Neutrophil (primary cell): ENCODE measurements around the gene ARGFX.

ENCODE experiments used
- H3K27ac ChIP-seq: fragments of 200-600 bp; sonication (generic); 2 replicates; pipeline ENCODE4 v1.5.1; 2016; ENCODE audit warnings: mild to moderate bottlenecking, moderate library complexity
- H3K27me3 ChIP-seq: fragments of 200-600 bp; sonication (generic); 2 replicates; pipeline ENCODE4 v1.6.0; 2016; ENCODE audit warnings: mild to moderate bottlenecking
- H3K36me3 ChIP-seq: fragments of 200-600 bp; sonication (generic); 2 replicates; pipeline ENCODE4 v1.5.1; 2017
- H3K4me1 ChIP-seq, 2 experiments: fragments of 200-600 bp in 1 of 2; sonication (generic) in 1 of 2; 1 replicate in 1 of 2; 2 replicates in 1 of 2; pipeline versions ENCODE4 v1.5.1 to v1.6.1; 2013 to 2016; ENCODE audit warnings: low read depth in 1 of 2, low read length in 1 of 2, mild to moderate bottlenecking in 1 of 2, moderate library complexity in 1 of 2; ENCODE audit not compliant: control insufficient read depth in 1 of 2, insufficient read depth in 1 of 2
- H3K4me3 ChIP-seq, 2 experiments: fragments of 200-600 bp in 1 of 2; sonication (generic) in 1 of 2; 1 replicate in 1 of 2; 2 replicates in 1 of 2; pipeline ENCODE4 v1.5.1; 2013 to 2016; ENCODE audit warnings: low read depth in 1 of 2, low read length in 1 of 2, mild to moderate bottlenecking in 1 of 2, moderate library complexity in 1 of 2
- H3K9me3 ChIP-seq: fragments of 200-600 bp; sonication (generic); 2 replicates; pipeline ENCODE4 v1.5.1; 2016
- TF ChIP-seq, protein P1 (sequence below): fragments of 200-600 bp; sonication (generic); IDR thresholded peaks from 2 replicates; pipeline ENCODE4 v1.5.1; 2016; ENCODE audit warnings: antibody characterized with exemption

Gene ARGFX

GRCh38 chr3:121567649-121568048 lies at the start of gene ARGFX:
Gene ARGFX (plus strand): TSS chr3:121567949. CDS start chr3:121570714, 2,765 bp downstream.
- Histone ChIP-seq H3K27me3 (no peaks in the 10 kb centered on the region), H3K36me3 (no peaks in the 10 kb centered on the region), H3K4me1 (no peaks in the 10 kb centered on the region), H3K4me3 (no peak within 1 kb of the TSS), H3K27ac (no peak within 1 kb of the TSS), H3K9me3 (no peaks in the 10 kb centered on the region)
- TF ChIP-seq, protein P1, sequence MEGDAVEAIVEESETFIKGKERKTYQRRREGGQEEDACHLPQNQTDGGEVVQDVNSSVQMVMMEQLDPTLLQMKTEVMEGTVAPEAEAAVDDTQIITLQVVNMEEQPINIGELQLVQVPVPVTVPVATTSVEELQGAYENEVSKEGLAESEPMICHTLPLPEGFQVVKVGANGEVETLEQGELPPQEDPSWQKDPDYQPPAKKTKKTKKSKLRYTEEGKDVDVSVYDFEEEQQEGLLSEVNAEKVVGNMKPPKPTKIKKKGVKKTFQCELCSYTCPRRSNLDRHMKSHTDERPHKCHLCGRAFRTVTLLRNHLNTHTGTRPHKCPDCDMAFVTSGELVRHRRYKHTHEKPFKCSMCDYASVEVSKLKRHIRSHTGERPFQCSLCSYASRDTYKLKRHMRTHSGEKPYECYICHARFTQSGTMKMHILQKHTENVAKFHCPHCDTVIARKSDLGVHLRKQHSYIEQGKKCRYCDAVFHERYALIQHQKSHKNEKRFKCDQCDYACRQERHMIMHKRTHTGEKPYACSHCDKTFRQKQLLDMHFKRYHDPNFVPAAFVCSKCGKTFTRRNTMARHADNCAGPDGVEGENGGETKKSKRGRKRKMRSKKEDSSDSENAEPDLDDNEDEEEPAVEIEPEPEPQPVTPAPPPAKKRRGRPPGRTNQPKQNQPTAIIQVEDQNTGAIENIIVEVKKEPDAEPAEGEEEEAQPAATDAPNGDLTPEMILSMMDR = no peak

DNA sequence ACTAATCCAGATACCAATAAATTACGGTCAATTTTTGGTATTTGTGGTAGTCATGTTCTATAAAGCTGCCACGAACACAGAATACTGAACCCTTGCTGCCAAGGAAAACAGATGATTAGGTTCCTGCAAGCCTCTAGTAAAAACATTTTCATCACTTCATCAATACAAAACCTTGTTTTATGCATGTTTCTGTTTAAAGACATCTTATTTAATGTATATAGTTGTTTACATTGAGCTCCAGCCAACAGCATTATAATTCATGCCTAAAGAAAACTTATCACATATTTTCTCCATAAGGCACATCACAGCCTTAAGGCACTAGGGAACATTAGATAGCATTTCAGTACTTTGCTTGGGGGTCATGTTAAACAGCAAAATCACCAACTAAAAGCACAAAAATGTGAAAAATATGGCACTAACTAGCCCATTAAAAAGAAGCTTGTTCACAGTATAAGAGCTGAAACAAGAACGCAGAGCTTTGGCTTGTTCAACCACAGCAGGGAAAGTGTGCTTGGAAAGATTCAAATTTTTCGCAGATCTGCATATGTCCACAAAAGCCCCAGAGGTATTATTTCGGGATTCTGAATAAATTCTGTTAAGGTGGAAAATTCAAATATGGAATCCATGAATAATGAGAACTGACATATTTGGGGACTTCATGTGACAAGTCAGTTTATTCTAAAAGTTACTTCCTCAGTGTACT lies 49.6 kb upstream of the ARGFX start:
- Histone ChIP-seq H3K9me3 (no peaks in the 10 kb centered on the region), H3K36me3 (peaks cover 33% of the 10 kb centered on the region), H3K27ac (no peak overlapping the region), H3K27me3 (no peaks in the 10 kb centered on the region), H3K4me1 (no peaks in the 10 kb centered on the region), H3K4me3 (no peak overlapping the region)
- TF ChIP-seq, protein P1 = no peak

- Histone ChIP-seq H3K9me3 (no peaks in the 10 kb centered on the region), H3K27me3 (no peaks in the 10 kb centered on the region), H3K36me3 (peaks cover 39% of the 10 kb centered on the region), H3K4me1 (no peaks in the 10 kb centered on the region), H3K27ac (no peak overlapping the region), H3K4me3 (no peak overlapping the region)
- TF ChIP-seq, protein P1 = no peak
Measured at GRCh38 chr3:121520510-121520909, 47.2 kb upstream of the ARGFX start.

DNA sequence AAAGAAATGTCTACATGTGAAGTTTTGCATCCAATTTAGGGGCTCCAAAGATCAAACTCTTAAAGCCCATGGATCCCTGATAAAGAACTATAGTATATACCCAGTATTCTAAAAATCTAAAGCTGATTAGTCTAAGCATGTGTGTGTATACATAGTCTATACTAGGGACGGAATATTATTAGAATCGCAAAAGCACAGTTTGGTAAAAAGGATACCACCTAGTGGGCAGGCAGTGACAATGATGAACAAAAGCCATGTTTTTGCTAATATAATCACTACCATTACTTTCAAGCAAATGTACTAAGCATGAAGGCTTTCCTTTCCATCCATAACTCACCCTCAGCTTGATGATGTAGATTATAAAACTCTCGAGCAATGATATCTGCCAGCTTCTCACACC lies 38.4 kb upstream of the ARGFX start:
- peaks cover 51% of the 10 kb centered on the region for H3K36me3 ChIP-seq
- no peaks in the 10 kb centered on the region for H3K9me3 ChIP-seq
- no peak overlapping the region for H3K4me3 ChIP-seq
- H3K27me3 ChIP-seq = no peaks in the 10 kb centered on the region
- no peaks in the 10 kb centered on the region for H3K4me1 ChIP-seq
- TF ChIP-seq, protein P1 = no peak
- no peak overlapping the region for H3K27ac ChIP-seq

- TF ChIP-seq, protein P1 = no peak
- Histone ChIP-seq H3K9me3 (no peaks in the 10 kb centered on the region), H3K36me3 (peaks cover 59% of the 10 kb centered on the region), H3K4me3 (no peak overlapping the region), H3K27me3 (no peaks in the 10 kb centered on the region), H3K27ac (no peak overlapping the region), H3K4me1 (no peaks in the 10 kb centered on the region)
Measured at GRCh38 chr3:121531269-121531668, 36.5 kb upstream of the ARGFX start.
